ENCODE results near the gene TEKT3. TPM values are rescaled to one million over a fixed set of nuclear protein-coding genes. Genes with fewer than 3 reads are reported as not detected.
A peak's percentile ranks its signal among the peaks of the same experiment; 100 is the strongest.

TEKT3 gene
- total and polyA plus RNA-seq, 9 donors, result 1.0 to 2.7 (median 1.1) TPM

- Histone ChIP-seq H3K27me3 (ENCODE audit: control insufficient read depth, insufficient read depth, low read length) (no peaks in the 10 kb centered on the region), H3K27ac (ENCODE audit: low read length) (no peak overlapping the region), H3K4me3 (ENCODE audit: low read length) (no peak overlapping the region), H3K4me1 (ENCODE audit: control insufficient read depth, insufficient read depth, low read length) (no peaks in the 10 kb centered on the region), H3K36me3 (ENCODE audit: control insufficient read depth, insufficient read depth, low read length) (no peaks in the 10 kb centered on the region), H3K9me3 (replicated peaks; ENCODE audit: control insufficient read depth, low read depth, low read length) (no peaks in the 10 kb centered on the region)
- no CpG with 5 or more reads among the region's 2 CpGs for WGBS (ENCODE audit: insufficient coverage)
- DNase-seq, result no peak
Measured at GRCh38 chr17:15284537-15284936, 56.9 kb downstream of the TEKT3 start.

GRCh38 chr17:15284107-15284506 is 57.3 kb downstream of the TEKT3 start:
- Histone ChIP-seq H3K36me3 (ENCODE audit: control insufficient read depth, insufficient read depth, low read length) (no peaks in the 10 kb centered on the region), H3K27ac (ENCODE audit: low read length) (no peak overlapping the region), H3K27me3 (ENCODE audit: control insufficient read depth, insufficient read depth, low read length) (no peaks in the 10 kb centered on the region), H3K4me3 (ENCODE audit: low read length) (no peak overlapping the region), H3K9me3 (replicated peaks; ENCODE audit: control insufficient read depth, low read depth, low read length) (no peaks in the 10 kb centered on the region), H3K4me1 (ENCODE audit: control insufficient read depth, insufficient read depth, low read length) (no peaks in the 10 kb centered on the region)
- DNase-seq, result no peak
- WGBS (ENCODE audit: insufficient coverage), result no CpG with 5 or more reads among the region's 6 CpGs

GRCh38 chr17:15281909-15282308 is 59.5 kb downstream of the TEKT3 start:
- Histone ChIP-seq H3K9me3 (replicated peaks; ENCODE audit: control insufficient read depth, low read depth, low read length) (no peaks in the 10 kb centered on the region), H3K36me3 (ENCODE audit: control insufficient read depth, insufficient read depth, low read length) (no peaks in the 10 kb centered on the region), H3K4me3 (ENCODE audit: low read length) (no peak overlapping the region), H3K4me1 (ENCODE audit: control insufficient read depth, insufficient read depth, low read length) (no peaks in the 10 kb centered on the region), H3K27me3 (ENCODE audit: control insufficient read depth, insufficient read depth, low read length) (no peaks in the 10 kb centered on the region), H3K27ac (ENCODE audit: low read length) (no peak overlapping the region)
- 80% methylated on average over 1 of the region's 3 CpGs for WGBS (ENCODE audit: insufficient coverage)
- no peak for DNase-seq

GRCh38 chr17:15278924-15279477 is 62.4 kb downstream of the TEKT3 start:
- Histone ChIP-seq H3K36me3 (ENCODE audit: control insufficient read depth, insufficient read depth, low read length) (no peaks in the 10 kb centered on the region), H3K4me3 (ENCODE audit: low read length) (no peak overlapping the region), H3K4me1 (ENCODE audit: control insufficient read depth, insufficient read depth, low read length) (no peaks in the 10 kb centered on the region), H3K27ac (ENCODE audit: low read length) (no peak overlapping the region), H3K27me3 (ENCODE audit: control insufficient read depth, insufficient read depth, low read length) (no peaks in the 10 kb centered on the region), H3K9me3 (replicated peaks; ENCODE audit: control insufficient read depth, low read depth, low read length) (no peaks in the 10 kb centered on the region)
- DNase-seq, result no peak
- WGBS (ENCODE audit: insufficient coverage), result no CpG with 5 or more reads among the region's 2 CpGs

- no peaks in the 10 kb centered on the region for H3K36me3 ChIP-seq (ENCODE audit: control insufficient read depth, insufficient read depth, low read length)
- H3K9me3 ChIP-seq (replicated peaks; ENCODE audit: control insufficient read depth, low read depth, low read length), result no peaks in the 10 kb centered on the region
- no peaks in the 10 kb centered on the region for H3K4me1 ChIP-seq (ENCODE audit: control insufficient read depth, insufficient read depth, low read length)
- H3K27ac ChIP-seq (ENCODE audit: low read length), result no peak overlapping the region
- DNase-seq, result no peak
- H3K27me3 ChIP-seq (ENCODE audit: control insufficient read depth, insufficient read depth, low read length), result no peaks in the 10 kb centered on the region
- no peak overlapping the region for H3K4me3 ChIP-seq (ENCODE audit: low read length)
- WGBS (ENCODE audit: insufficient coverage), result 17% methylated on average over 1 of the region's 6 CpGs
Measured at GRCh38 chr17:15278380-15278779, 63.0 kb downstream of the TEKT3 start.

GRCh38 chr17:15274017-15274416 is 67.4 kb downstream of the TEKT3 start:
- H3K4me1 ChIP-seq (ENCODE audit: control insufficient read depth, insufficient read depth, low read length), result peaks cover 4% of the 10 kb centered on the region
- DNase-seq, result no peak
- H3K27ac ChIP-seq (ENCODE audit: low read length), result no peak overlapping the region
- H3K4me3 ChIP-seq (ENCODE audit: low read length), result no peak overlapping the region
- no peaks in the 10 kb centered on the region for H3K9me3 ChIP-seq (replicated peaks; ENCODE audit: control insufficient read depth, low read depth, low read length)
- H3K27me3 ChIP-seq (ENCODE audit: control insufficient read depth, insufficient read depth, low read length), result no peaks in the 10 kb centered on the region
- no peaks in the 10 kb centered on the region for H3K36me3 ChIP-seq (ENCODE audit: control insufficient read depth, insufficient read depth, low read length)
- 90% methylated on average over 2 of the region's 3 CpGs for WGBS (ENCODE audit: insufficient coverage)

GRCh38 chr17:15273141-15273793 is 68.1 kb downstream of the TEKT3 start:
- DNase-seq, result no peak
- peaks cover 8% of the 10 kb centered on the region for H3K4me1 ChIP-seq (ENCODE audit: control insufficient read depth, insufficient read depth, low read length)
- H3K27me3 ChIP-seq (ENCODE audit: control insufficient read depth, insufficient read depth, low read length), result no peaks in the 10 kb centered on the region
- WGBS (ENCODE audit: insufficient coverage), result 90% methylated on average over 1 of the region's 5 CpGs
- H3K27ac ChIP-seq (ENCODE audit: low read length), result no peak overlapping the region
- H3K4me3 ChIP-seq (ENCODE audit: low read length), result no peak overlapping the region
- no peaks in the 10 kb centered on the region for H3K36me3 ChIP-seq (ENCODE audit: control insufficient read depth, insufficient read depth, low read length)
- no peaks in the 10 kb centered on the region for H3K9me3 ChIP-seq (replicated peaks; ENCODE audit: control insufficient read depth, low read depth, low read length)

- 93% methylated on average over 4 of the region's 6 CpGs for WGBS (ENCODE audit: insufficient coverage)
- H3K27me3 ChIP-seq (ENCODE audit: control insufficient read depth, insufficient read depth, low read length), result no peaks in the 10 kb centered on the region
- H3K9me3 ChIP-seq (replicated peaks; ENCODE audit: control insufficient read depth, low read depth, low read length), result no peaks in the 10 kb centered on the region
- no peaks in the 10 kb centered on the region for H3K36me3 ChIP-seq (ENCODE audit: control insufficient read depth, insufficient read depth, low read length)
- H3K27ac ChIP-seq (ENCODE audit: low read length), result no peak overlapping the region
- peaks cover 16% of the 10 kb centered on the region for H3K4me1 ChIP-seq (ENCODE audit: control insufficient read depth, insufficient read depth, low read length)
- no peak overlapping the region for H3K4me3 ChIP-seq (ENCODE audit: low read length)
- no peak for DNase-seq
Measured at GRCh38 chr17:15271741-15272140, 69.7 kb downstream of the TEKT3 start.

GRCh38 chr17:15270628-15271381 is 70.6 kb downstream of the TEKT3 start:
- WGBS (ENCODE audit: insufficient coverage), result 86% methylated on average over 8 of the region's 9 CpGs
- no peak overlapping the region for H3K27ac ChIP-seq (ENCODE audit: low read length)

GRCh38 chr17:15269780-15270089 is 71.7 kb downstream of the TEKT3 start:
- Histone ChIP-seq H3K36me3 (ENCODE audit: control insufficient read depth, insufficient read depth, low read length) (no peaks in the 10 kb centered on the region), H3K27ac (ENCODE audit: low read length) (no peak overlapping the region), H3K4me1 (ENCODE audit: control insufficient read depth, insufficient read depth, low read length) (peaks cover 32% of the 10 kb centered on the region), H3K4me3 (ENCODE audit: low read length) (no peak overlapping the region), H3K27me3 (ENCODE audit: control insufficient read depth, insufficient read depth, low read length) (no peaks in the 10 kb centered on the region), H3K9me3 (replicated peaks; ENCODE audit: control insufficient read depth, low read depth, low read length) (no peaks in the 10 kb centered on the region)
- peak; percentile 60 for DNase-seq
- 17% methylated on average over 2 of the region's 5 CpGs for WGBS (ENCODE audit: insufficient coverage)

More at GRCh38 chr17:15270628-15271381, 70.6 kb downstream of the TEKT3 start:
- no peaks in the 10 kb centered on the region for H3K9me3 ChIP-seq (replicated peaks; ENCODE audit: control insufficient read depth, low read depth, low read length)
- peaks cover 23% of the 10 kb centered on the region for H3K4me1 ChIP-seq (ENCODE audit: control insufficient read depth, insufficient read depth, low read length)
- no peaks in the 10 kb centered on the region for H3K27me3 ChIP-seq (ENCODE audit: control insufficient read depth, insufficient read depth, low read length)
- H3K36me3 ChIP-seq (ENCODE audit: control insufficient read depth, insufficient read depth, low read length), result no peaks in the 10 kb centered on the region
- no peak overlapping the region for H3K4me3 ChIP-seq (ENCODE audit: low read length)
- DNase-seq, result no peak

All from muscle of leg (tissue), 11 donors.